Astrocyte of the cerebellum (primary cell): ENCODE results near the gene LCMT1.
"Not testable (repeated sequence)": the region's sequence is repeated elsewhere in the genome, so short reads cannot be mapped to it uniquely, and the experiment has no call there.

Source experiments
- DNase-seq: peaks from one replicate; pipeline ENCODE4 v3.0.0-alpha.2; 2011; ENCODE audit warnings: low read depth
- H3K4me3 ChIP-seq: 2 replicates; pipeline ENCODE4 v1.5.1; 2011; ENCODE audit warnings: mild to moderate bottlenecking, low read depth, low read length, moderate library complexity
- in situ Hi-C: cut with HindIII; loops from 2 replicates; pipeline ENCODE4 v1.10.0; 2017; ENCODE audit warnings: low sequenced_read_pairs
- TF ChIP-seq, protein P1 (sequence below): IDR thresholded peaks from 2 replicates; pipeline ENCODE4 v1.5.1; 2012; ENCODE audit warnings: low read length, low read depth, moderate library complexity, mild to moderate bottlenecking; ENCODE audit errors: missing control alignments

The LCMT1 gene

DNA sequence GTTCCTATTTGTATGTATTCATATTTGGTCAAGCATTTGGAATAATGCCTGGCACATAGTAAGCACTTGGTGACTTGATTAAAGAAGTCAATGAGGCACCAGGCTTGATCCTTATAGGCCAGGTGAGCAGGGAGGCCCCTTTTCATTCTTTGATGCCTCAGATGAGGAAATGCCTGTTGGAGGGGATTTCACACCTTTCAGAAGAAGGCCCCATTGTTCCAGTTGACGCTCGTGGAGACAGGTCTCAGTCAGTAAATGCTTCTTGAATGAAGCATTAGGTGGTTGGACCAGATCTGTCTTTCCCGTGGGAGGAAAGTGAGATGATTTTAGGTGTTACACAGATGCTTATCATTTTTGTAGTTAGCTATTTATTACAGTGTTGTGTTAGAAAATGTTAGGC lies 13.0 kb downstream of the LCMT1 start:
- H3K4me3 ChIP-seq = no peak overlapping the region
- TF ChIP-seq, protein P1, sequence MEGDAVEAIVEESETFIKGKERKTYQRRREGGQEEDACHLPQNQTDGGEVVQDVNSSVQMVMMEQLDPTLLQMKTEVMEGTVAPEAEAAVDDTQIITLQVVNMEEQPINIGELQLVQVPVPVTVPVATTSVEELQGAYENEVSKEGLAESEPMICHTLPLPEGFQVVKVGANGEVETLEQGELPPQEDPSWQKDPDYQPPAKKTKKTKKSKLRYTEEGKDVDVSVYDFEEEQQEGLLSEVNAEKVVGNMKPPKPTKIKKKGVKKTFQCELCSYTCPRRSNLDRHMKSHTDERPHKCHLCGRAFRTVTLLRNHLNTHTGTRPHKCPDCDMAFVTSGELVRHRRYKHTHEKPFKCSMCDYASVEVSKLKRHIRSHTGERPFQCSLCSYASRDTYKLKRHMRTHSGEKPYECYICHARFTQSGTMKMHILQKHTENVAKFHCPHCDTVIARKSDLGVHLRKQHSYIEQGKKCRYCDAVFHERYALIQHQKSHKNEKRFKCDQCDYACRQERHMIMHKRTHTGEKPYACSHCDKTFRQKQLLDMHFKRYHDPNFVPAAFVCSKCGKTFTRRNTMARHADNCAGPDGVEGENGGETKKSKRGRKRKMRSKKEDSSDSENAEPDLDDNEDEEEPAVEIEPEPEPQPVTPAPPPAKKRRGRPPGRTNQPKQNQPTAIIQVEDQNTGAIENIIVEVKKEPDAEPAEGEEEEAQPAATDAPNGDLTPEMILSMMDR = no peak
- DNase-seq = no peak
- in situ Hi-C loops = no loop called here

GRCh38 chr16:25126086-25126666 lies 14.6 kb downstream of the LCMT1 start:
- DNase-seq, in situ Hi-C loops, H3K4me3 ChIP-seq: not testable (repeated sequence)

DNA sequence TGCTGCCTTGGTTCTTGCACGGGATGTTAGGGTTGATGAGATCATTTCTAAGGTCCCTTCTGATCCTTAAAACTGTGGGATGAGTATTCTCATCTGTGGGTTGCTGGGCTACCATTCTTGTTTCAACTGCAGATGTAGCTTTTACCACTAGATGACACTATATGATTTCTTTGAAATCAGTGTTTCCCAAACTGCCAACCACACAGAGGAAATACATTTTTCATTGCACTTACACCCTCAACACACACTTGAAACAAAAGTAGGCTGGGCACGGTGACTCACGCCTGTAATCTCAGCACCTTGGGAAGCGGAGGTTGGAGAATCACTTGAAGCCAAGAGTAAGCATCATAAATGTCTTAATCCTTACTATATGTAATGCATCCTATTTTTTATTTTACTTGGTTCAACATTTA lies 15.3 kb downstream of the LCMT1 start:
- H3K4me3 ChIP-seq = no peak overlapping the region
- TF ChIP-seq, protein P1 = peak; percentile 78
- peak; percentile 80 for DNase-seq
- in situ Hi-C loops = no loop called here

DNA sequence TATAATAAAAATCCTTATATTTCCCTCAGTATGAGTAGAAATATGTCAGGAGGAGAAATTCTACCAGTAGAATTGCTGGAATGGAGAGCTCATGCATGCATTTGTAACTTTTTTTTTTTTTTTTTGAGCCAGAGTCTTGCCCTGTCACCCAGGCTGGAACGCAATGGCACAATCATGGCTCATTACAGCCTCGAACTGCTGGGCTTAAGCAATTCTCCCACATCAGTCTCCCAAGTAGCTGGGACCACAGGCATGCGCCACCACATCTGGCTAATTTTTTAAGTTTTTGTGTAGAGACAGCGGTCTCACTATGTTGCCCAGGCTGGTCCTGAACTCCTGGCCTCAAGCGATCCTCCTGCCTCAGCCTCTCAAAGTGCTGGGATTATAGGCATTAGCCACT lies 21.2 kb downstream of the LCMT1 start:
- in situ Hi-C loops, DNase-seq, H3K4me3 ChIP-seq: not testable (repeated sequence)

GRCh38 chr16:25134166-25134700 lies 22.7 kb downstream of the LCMT1 start:
- TF ChIP-seq, protein P1 = no peak
- in situ Hi-C loops = no loop called here
- DNase-seq = no peak
- no peak overlapping the region for H3K4me3 ChIP-seq

GRCh38 chr16:25135254-25135878 lies 23.8 kb downstream of the LCMT1 start:
- no peak for DNase-seq
- in situ Hi-C loops = no loop called here
- TF ChIP-seq, protein P1 = peak; percentile 29
- no peak overlapping the region for H3K4me3 ChIP-seq

DNA sequence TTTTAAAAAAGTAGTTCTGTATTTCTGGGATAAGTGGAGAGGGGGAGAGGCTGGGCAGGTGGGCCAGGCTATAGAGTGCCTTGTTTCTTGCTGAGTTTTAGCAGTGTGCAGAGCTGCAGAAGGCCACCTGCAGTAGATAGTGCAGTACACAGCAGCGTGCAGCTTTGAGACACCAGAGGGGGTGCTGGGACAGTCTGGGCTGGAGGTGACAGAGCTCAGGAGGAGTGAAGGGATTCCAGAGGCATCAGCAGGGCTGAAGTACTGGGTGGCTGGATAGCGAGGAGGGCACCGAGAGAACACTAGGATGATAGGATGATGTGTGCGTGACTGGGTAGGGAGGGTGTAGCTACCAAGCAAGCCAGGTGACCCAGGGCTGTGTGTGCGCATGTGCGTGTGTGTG lies 26.6 kb downstream of the LCMT1 start:
- in situ Hi-C loops = no loop called here
- no peak overlapping the region for H3K4me3 ChIP-seq
- TF ChIP-seq, protein P1 = no peak
- no peak for DNase-seq
